Neural cell (in vitro differentiated cells): Measurements from ENCODE around the gene IGLON5. TPM values are rescaled to one million over a fixed set of nuclear protein-coding genes. Genes with fewer than 3 reads are reported as not detected.

Experiments used
- H2AFZ ChIP-seq: fragments of 200-600, 300-800 bp; sonication (generic), shearing (Covaris generic); 2 replicates; pipeline ENCODE4 v1.6.0; 2014; ENCODE audit warnings: low read depth, mild to moderate bottlenecking, antibody characterized with exemption, low read length, moderate library complexity
- H3F3A ChIP-seq: fragments of 200-600 bp; shearing (Covaris generic); 2 replicates; pipeline ENCODE4 v1.6.1; 2016; ENCODE audit warnings: mild to moderate bottlenecking, moderate library complexity, mixed read lengths, antibody characterized with exemption, low read length; ENCODE audit not compliant: insufficient read depth, poor library complexity, severe bottlenecking
- H3K27ac ChIP-seq: fragments of 200-600, 300-800 bp; sonication (generic), shearing (Covaris generic); 2 replicates; pipeline ENCODE4 v1.5.1; 2014; ENCODE audit warnings: mild to moderate bottlenecking, low read length, moderate library complexity
- H3K27me3 ChIP-seq: fragments of 300-800, 200-600 bp; sonication (generic), shearing (Covaris generic); 2 replicates; pipeline ENCODE4 v1.6.0; 2014; ENCODE audit warnings: mild to moderate bottlenecking, low read depth, low read length, moderate library complexity; ENCODE audit not compliant: insufficient read depth
- H3K36me3 ChIP-seq: fragments of 300-800, 200-600 bp; sonication (generic), shearing (Covaris generic); 2 replicates; pipeline ENCODE4 v1.5.1; 2014; ENCODE audit warnings: mild to moderate bottlenecking, antibody characterized with exemption, low read length, moderate library complexity; ENCODE audit not compliant: insufficient read depth
- H3K4me2 ChIP-seq: fragments of 300-800, 200-600 bp; sonication (generic), shearing (Covaris generic); 2 replicates; pipeline ENCODE4 v1.6.0; 2014; ENCODE audit warnings: mild to moderate bottlenecking, low read length
- H3K4me3 ChIP-seq: fragments of 300-800, 200-600 bp; sonication (generic), shearing (Covaris generic); 2 replicates; pipeline ENCODE4 v1.5.1; 2014; ENCODE audit warnings: mild to moderate bottlenecking, low read length, moderate library complexity
- H3K79me2 ChIP-seq: fragments of 200-600 bp; shearing (Covaris generic); replicated peaks from 2 replicates; pipeline ENCODE4 v1.6.0; 2014; ENCODE audit warnings: mild to moderate bottlenecking, low read length, moderate library complexity; ENCODE audit not compliant: insufficient read depth
- H3K9ac ChIP-seq: fragments of 300-800, 200-600 bp; sonication (generic), shearing (Covaris generic); 2 replicates; pipeline ENCODE4 v1.6.1; 2016; ENCODE audit warnings: mild to moderate bottlenecking, low read length, mixed read lengths
- H3K9me2 ChIP-seq: fragments of 200-600 bp; shearing (Covaris generic); 2 replicates; pipeline ENCODE4 v1.6.1; 2016; ENCODE audit warnings: mild to moderate bottlenecking, low read length, mixed read lengths; ENCODE audit not compliant: insufficient read depth
- H3K9me3 ChIP-seq: fragments of 200-600, 300-800 bp; sonication (generic), shearing (Covaris generic); 2 replicates; pipeline ENCODE4 v1.6.1; 2016; ENCODE audit warnings: mild to moderate bottlenecking, mixed run types, low read length, moderate library complexity, mixed read lengths
- H4K20me1 ChIP-seq: fragments of 200-600 bp; shearing (Covaris generic); 2 replicates; pipeline ENCODE4 v1.6.1; 2016; ENCODE audit warnings: mild to moderate bottlenecking, mixed run types; ENCODE audit not compliant: insufficient read depth
- EP300 ChIP-seq: fragments of 450-650 bp; conservative IDR thresholded peaks from 2 replicates; pipeline ENCODE4 v1.6.1; 2014; ENCODE audit warnings: antibody characterized with exemption, mild to moderate bottlenecking, moderate library complexity; ENCODE audit not compliant: poor library complexity, severe bottlenecking
- EZH2 ChIP-seq: fragments of 200-600, 300-800 bp; shearing (Covaris generic), sonication (generic); IDR thresholded peaks from 2 replicates; pipeline ENCODE4 v1.6.1; 2014; ENCODE audit warnings: antibody characterized with exemption, low read length, borderline replicate concordance, mild to moderate bottlenecking; ENCODE audit not compliant: insufficient read depth, poor library complexity, severe bottlenecking
- POLR2AphosphoS5 ChIP-seq: IDR thresholded peaks from 2 replicates; pipeline ENCODE4 v1.6.1; 2012
- RAD21 ChIP-seq: fragments of 450-650 bp; conservative IDR thresholded peaks from 2 replicates; pipeline ENCODE4 v1.6.1; 2014; ENCODE audit warnings: antibody characterized with exemption, mild to moderate bottlenecking, moderate library complexity
- REST ChIP-seq: IDR thresholded peaks from 2 replicates; pipeline ENCODE4 v1.6.1; 2012; ENCODE audit warnings: borderline replicate concordance
- SMC3 ChIP-seq: fragments of 450-650 bp; conservative IDR thresholded peaks from 2 replicates; pipeline ENCODE4 v1.6.1; 2014; ENCODE audit warnings: antibody characterized with exemption, mild to moderate bottlenecking, moderate library complexity; ENCODE audit not compliant: poor library complexity
- TAF1 ChIP-seq: IDR thresholded peaks from 2 replicates; pipeline ENCODE4 v1.6.1; 2012; ENCODE audit warnings: low read depth
- polyA plus RNA-seq: library from polyadenylated mRNA; depleted of rRNA; stranded (reverse); fragments of >200 nt; gene quantifications from 2 replicates; pipeline ENCODE4 v1.2.3, GENCODE V29; 2014
- TF ChIP-seq, protein P1 (sequence below): fragments of 450-650 bp; IDR thresholded peaks from 2 replicates; pipeline ENCODE4 v1.5.1; 2014; ENCODE audit warnings: antibody characterized with exemption, mild to moderate bottlenecking, moderate library complexity; ENCODE audit not compliant: poor library complexity, severe bottlenecking

Gene IGLON5
- polyA plus RNA-seq, 1 donor from 2014 or later: 13.5 TPM

- Histone ChIP-seq H3K27ac (no peak overlapping the region), H4K20me1 (no peaks in the 10 kb centered on the region), H3K36me3 (peaks cover 7% of the 10 kb centered on the region), H3K9me3 (no peaks in the 10 kb centered on the region), H2AFZ (no peak overlapping the region), H3K4me2 (no peak overlapping the region), H3K9me2 (no peaks in the 10 kb centered on the region), H3K4me3 (no peak overlapping the region), H3F3A (no peaks in the 10 kb centered on the region), H3K79me2 (no peaks in the 10 kb centered on the region), H3K27me3 (no peaks in the 10 kb centered on the region), H3K9ac (no peak overlapping the region)
- TF ChIP-seq RAD21 (no peak), REST (no peak), TAF1 (no peak)
Observed at GRCh38 chr19:51324167-51324481, 12.7 kb downstream of the IGLON5 start.

- Histone ChIP-seq H4K20me1 (no peaks in the 10 kb centered on the region), H3F3A (no peaks in the 10 kb centered on the region), H3K9me3 (no peaks in the 10 kb centered on the region), H2AFZ (no peak overlapping the region), H3K36me3 (peaks cover 7% of the 10 kb centered on the region), H3K4me2 (no peak overlapping the region), H3K9ac (no peak overlapping the region), H3K4me3 (no peak overlapping the region), H3K27me3 (no peaks in the 10 kb centered on the region), H3K79me2 (no peaks in the 10 kb centered on the region), H3K27ac (no peak overlapping the region), H3K9me2 (no peaks in the 10 kb centered on the region)
- TF ChIP-seq REST: no peak
- no peak for TF ChIP-seq TAF1
- TF ChIP-seq SMC3: no peak
- no peak for TF ChIP-seq POLR2AphosphoS5
- TF ChIP-seq, protein P1, sequence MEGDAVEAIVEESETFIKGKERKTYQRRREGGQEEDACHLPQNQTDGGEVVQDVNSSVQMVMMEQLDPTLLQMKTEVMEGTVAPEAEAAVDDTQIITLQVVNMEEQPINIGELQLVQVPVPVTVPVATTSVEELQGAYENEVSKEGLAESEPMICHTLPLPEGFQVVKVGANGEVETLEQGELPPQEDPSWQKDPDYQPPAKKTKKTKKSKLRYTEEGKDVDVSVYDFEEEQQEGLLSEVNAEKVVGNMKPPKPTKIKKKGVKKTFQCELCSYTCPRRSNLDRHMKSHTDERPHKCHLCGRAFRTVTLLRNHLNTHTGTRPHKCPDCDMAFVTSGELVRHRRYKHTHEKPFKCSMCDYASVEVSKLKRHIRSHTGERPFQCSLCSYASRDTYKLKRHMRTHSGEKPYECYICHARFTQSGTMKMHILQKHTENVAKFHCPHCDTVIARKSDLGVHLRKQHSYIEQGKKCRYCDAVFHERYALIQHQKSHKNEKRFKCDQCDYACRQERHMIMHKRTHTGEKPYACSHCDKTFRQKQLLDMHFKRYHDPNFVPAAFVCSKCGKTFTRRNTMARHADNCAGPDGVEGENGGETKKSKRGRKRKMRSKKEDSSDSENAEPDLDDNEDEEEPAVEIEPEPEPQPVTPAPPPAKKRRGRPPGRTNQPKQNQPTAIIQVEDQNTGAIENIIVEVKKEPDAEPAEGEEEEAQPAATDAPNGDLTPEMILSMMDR: no peak
- TF ChIP-seq EP300: no peak
- no peak for TF ChIP-seq EZH2
- TF ChIP-seq RAD21: no peak
Observed at GRCh38 chr19:51325161-51325976, 13.9 kb downstream of the IGLON5 start.
